H9 (cell line): ENCODE results near the gene EDIL3. TPM values are rescaled to one million over a fixed set of nuclear protein-coding genes. Genes with fewer than 3 reads are reported as not detected.

Source experiments
- DNase-seq: peaks from one replicate; pipeline ENCODE4 v3.0.0-alpha.2; 2017
- H2AFZ ChIP-seq: one replicate; pipeline ENCODE4 v1.6.1; 2013; ENCODE audit warnings: mild to moderate bottlenecking, low read length, control low read depth, moderate library complexity
- H2AK5ac ChIP-seq: 2 replicates; pipeline ENCODE4 v1.6.1; 2013; ENCODE audit warnings: low read length, control low read depth, mixed read lengths; ENCODE audit not compliant: insufficient read length
- H2BK120ac ChIP-seq: one replicate; pipeline ENCODE4 v1.6.1; 2013; ENCODE audit warnings: low read depth, mild to moderate bottlenecking, low read length, control low read depth, inconsistent platforms; ENCODE audit not compliant: poor library complexity, severe bottlenecking
- H2BK12ac ChIP-seq: 2 replicates; pipeline ENCODE4 v1.6.1; 2013; ENCODE audit warnings: low read length, control low read depth, mixed read lengths, low read depth; ENCODE audit not compliant: insufficient read length
- H2BK15ac ChIP-seq: 2 replicates; pipeline ENCODE4 v1.6.1; 2013; ENCODE audit warnings: low read depth, low read length, control low read depth
- H2BK20ac ChIP-seq: one replicate; pipeline ENCODE4 v1.6.1; 2013; ENCODE audit warnings: low read depth, mild to moderate bottlenecking, low read length, control low read depth, inconsistent platforms; ENCODE audit not compliant: poor library complexity, severe bottlenecking
- H2BK5ac ChIP-seq: 2 replicates; pipeline ENCODE4 v1.6.1; 2013; ENCODE audit warnings: low read length, control low read depth, mixed read lengths; ENCODE audit not compliant: insufficient read length
- H3K14ac ChIP-seq: 2 replicates; pipeline ENCODE4 v1.6.1; 2013; ENCODE audit warnings: low read length, control low read depth; ENCODE audit not compliant: insufficient read depth
- H3K18ac ChIP-seq: 2 replicates; pipeline ENCODE4 v1.6.1; 2013; ENCODE audit warnings: low read depth, mild to moderate bottlenecking, mixed read lengths, low read length, control low read depth; ENCODE audit not compliant: insufficient read length
- H3K23ac ChIP-seq: 2 replicates; pipeline ENCODE4 v1.6.1; 2013; ENCODE audit warnings: low read length, control low read depth, mixed read lengths, low read depth; ENCODE audit not compliant: insufficient read length
- H3K23me2 ChIP-seq: 2 replicates; pipeline ENCODE4 v1.6.1; 2013; ENCODE audit warnings: low read depth, mild to moderate bottlenecking, mixed read lengths, low read length, control low read depth; ENCODE audit not compliant: insufficient read length, poor library complexity, severe bottlenecking
- H3K27ac ChIP-seq: 2 replicates; pipeline ENCODE4 v1.5.1; 2013; ENCODE audit warnings: low read length, control low read depth, mixed read lengths, low read depth; ENCODE audit not compliant: insufficient read length
- H3K27me3 ChIP-seq: 2 replicates; pipeline ENCODE4 v1.6.1; 2013; ENCODE audit warnings: low read length, control low read depth, inconsistent platforms; ENCODE audit not compliant: insufficient read depth
- H3K4ac ChIP-seq: 2 replicates; pipeline ENCODE4 v1.6.1; 2013; ENCODE audit warnings: low read depth, mild to moderate bottlenecking, control low read depth, inconsistent platforms, low read length, moderate library complexity
- H3K4me1 ChIP-seq: 2 replicates; pipeline ENCODE4 v1.6.1; 2013; ENCODE audit warnings: low read length, control low read depth, inconsistent platforms; ENCODE audit not compliant: insufficient read depth
- H3K4me2 ChIP-seq: 2 replicates; pipeline ENCODE4 v1.6.1; 2013; ENCODE audit warnings: low read length, control low read depth, mixed read lengths; ENCODE audit not compliant: insufficient read length, insufficient read depth
- H3K56ac ChIP-seq: 2 replicates; pipeline ENCODE4 v1.6.1; 2013; ENCODE audit warnings: low read depth, mild to moderate bottlenecking, mixed read lengths, low read length, control low read depth; ENCODE audit not compliant: insufficient read length
- H3K79me1 ChIP-seq: 2 replicates; pipeline ENCODE4 v1.6.1; 2013; ENCODE audit warnings: low read depth, mild to moderate bottlenecking, moderate library complexity, low read length, control low read depth, inconsistent platforms; ENCODE audit not compliant: insufficient read depth, poor library complexity, severe bottlenecking
- H3K79me2 ChIP-seq: 2 replicates; pipeline ENCODE4 v1.6.1; 2013; ENCODE audit warnings: low read length, control low read depth, inconsistent platforms; ENCODE audit not compliant: insufficient read depth
- H3K9ac ChIP-seq: 2 replicates; pipeline ENCODE4 v1.6.1; 2013; ENCODE audit warnings: low read length, control low read depth, mixed read lengths; ENCODE audit not compliant: insufficient read length; ENCODE audit errors: extremely low read depth
- H3K9me3 ChIP-seq: one replicate; pipeline ENCODE4 v1.6.1; 2013; ENCODE audit warnings: low read depth, low read length, inconsistent platforms; ENCODE audit not compliant: control insufficient read depth
- H3T11ph ChIP-seq: one replicate; pipeline ENCODE4 v1.6.1; 2013; ENCODE audit warnings: mild to moderate bottlenecking, low read length, control low read depth, inconsistent platforms
- H4K20me1 ChIP-seq: one replicate; pipeline ENCODE4 v1.6.1; 2013; ENCODE audit not compliant: control insufficient read depth, insufficient read length, insufficient read depth
- H4K5ac ChIP-seq: 2 replicates; pipeline ENCODE4 v1.6.1; 2013; ENCODE audit warnings: low read depth, mild to moderate bottlenecking, mixed read lengths, low read length, control low read depth; ENCODE audit not compliant: insufficient read length
- H4K8ac ChIP-seq: replicated peaks from 2 replicates; pipeline ENCODE4 v1.6.1; 2013; ENCODE audit warnings: low read length, control low read depth, mixed read lengths, low read depth; ENCODE audit not compliant: insufficient read length
- H4K91ac ChIP-seq: 2 replicates; pipeline ENCODE4 v1.6.1; 2013; ENCODE audit warnings: low read depth, mild to moderate bottlenecking, moderate library complexity, mixed read lengths, low read length, control low read depth; ENCODE audit not compliant: insufficient read length
- H3K27ac Mint-ChIP-seq, 3 experiments: 2 replicates in 2 of 3; 3 replicates in 1 of 3; pipeline ENCODE4 v1.8.0; 2020 to 2021; ENCODE audit warnings: mixed read lengths in 3 of 3, mild to moderate bottlenecking in 1 of 3, moderate library complexity in 1 of 3
- H3K27me3 Mint-ChIP-seq: 2 replicates; pipeline ENCODE4 v1.8.0; 2021; ENCODE audit warnings: low read depth, mild to moderate bottlenecking, moderate library complexity, mixed read lengths
- H3K36me3 Mint-ChIP-seq, 3 experiments: 2 replicates in 2 of 3; 3 replicates in 1 of 3; pipeline ENCODE4 v1.8.0; 2020 to 2021; ENCODE audit warnings: low read depth in 3 of 3, mixed read lengths in 3 of 3; ENCODE audit not compliant: insufficient read depth in 1 of 3
- H3K4me1 Mint-ChIP-seq, 2 experiments: 2 replicates each; pipeline ENCODE4 v1.8.0; 2020; ENCODE audit warnings: mixed read lengths in 2 of 2
- H3K4me3 Mint-ChIP-seq, 2 experiments: 2 replicates in 1 of 2; 3 replicates in 1 of 2; pipeline ENCODE4 v1.8.0; 2020 to 2021; ENCODE audit warnings: mild to moderate bottlenecking in 2 of 2, mixed read lengths in 2 of 2, moderate library complexity in 1 of 2
- H3K9me3 Mint-ChIP-seq, 2 experiments: 2 replicates in 1 of 2; 3 replicates in 1 of 2; pipeline ENCODE4 v1.8.0; 2020; ENCODE audit warnings: mild to moderate bottlenecking in 2 of 2, mixed read lengths in 2 of 2, moderate library complexity in 1 of 2
- WGBS: extraction: QIAGEN DNeasy Blood & Tissue Kit; methylation state at CpG from one replicate; pipeline ENCODE4 v1.1.7; 2013; ENCODE audit warnings: missing lambda C conversion rate, low lambda C conversion rate, mixed read lengths; ENCODE audit not compliant: insufficient read length; ENCODE audit errors: extremely low coverage; 5-methylcytosine and 5-hydroxymethylcytosine counted together
- total RNA-seq: library from RNA; stranded (reverse); gene quantifications from 2 replicates; pipeline ENCODE4 v1.2.1, GENCODE V29; 2021
- TF ChIP-seq, protein P1 (sequence below): fragments of 200-600 bp; sonication (generic); conservative IDR thresholded peaks from 3 replicates; pipeline ENCODE4 v1.8.0; 2021; ENCODE audit warnings: antibody characterized with exemption, mild to moderate bottlenecking

Gene EDIL3
- total RNA-seq, 1 experiment from 2014 or later: 61.9 TPM

DNA sequence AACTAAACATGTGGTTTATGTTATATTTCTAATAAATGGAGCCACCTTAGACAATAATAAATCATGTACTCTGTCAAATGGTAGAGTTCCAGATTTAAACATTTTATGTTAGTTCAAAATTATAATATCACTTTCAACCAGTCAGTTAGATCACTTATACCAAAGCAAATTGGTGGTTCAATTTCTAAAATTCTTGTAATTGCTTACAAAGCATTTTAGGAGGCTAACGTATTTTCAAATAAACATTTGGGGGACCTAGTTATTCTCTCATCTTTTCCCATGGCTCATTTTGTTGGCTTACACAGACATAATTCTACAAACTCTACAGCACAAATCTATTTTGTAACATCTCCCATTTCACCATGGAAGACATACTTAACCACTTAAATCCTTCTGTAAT lies 39.9 kb downstream of the EDIL3 start:
- WGBS: no CpG with 5 or more reads among the region's 1 CpG
- Histone ChIP-seq H3K4me1 (peaks cover 12% of the 10 kb centered on the region), H3K79me2 (no peaks in the 10 kb centered on the region; the same call in 1 of the 2 replicates), H2BK5ac (no peak overlapping the region), H3K4ac (no peak overlapping the region), H3K23me2 (no peaks in the 10 kb centered on the region), H3K18ac (no peak overlapping the region), H3K27me3 (no peaks in the 10 kb centered on the region), H2BK12ac (no peak overlapping the region), H4K8ac (no peak overlapping the region), H4K20me1 (no peaks in the 10 kb centered on the region), H2BK120ac (no peak overlapping the region), H3T11ph (no peak overlapping the region), H2AFZ (no peak overlapping the region), H3K9me3 (no peaks in the 10 kb centered on the region), H3K79me1 (no peaks in the 10 kb centered on the region), H3K14ac (no peak overlapping the region), H3K9ac (no peak overlapping the region), H2BK20ac (no peak overlapping the region), H4K5ac (no peak overlapping the region), H4K91ac (no peak overlapping the region), H2AK5ac (no peak overlapping the region), H3K4me2 (no peak overlapping the region), H3K23ac (no peak overlapping the region), H2BK15ac (no peak overlapping the region), H3K27ac (no peak overlapping the region), H3K56ac (no peak overlapping the region)
- Mint-ChIP-seq H3K27me3 (no peaks in the 10 kb centered on the region), H3K4me1 (peaks cover 25 to 42% of the 10 kb centered on the region in 2 experiments), H3K36me3 (no peaks in the 10 kb centered on the region), H3K4me3 (no peak overlapping the region), H3K27ac (peak overlapping the region in 2 of 3 experiments; percentile 13 to 73; a peak in 3 of 7 replicates), H3K9me3 (no peaks in the 10 kb centered on the region; a peak in 1 of 5 replicates)
- TF ChIP-seq, protein P1, sequence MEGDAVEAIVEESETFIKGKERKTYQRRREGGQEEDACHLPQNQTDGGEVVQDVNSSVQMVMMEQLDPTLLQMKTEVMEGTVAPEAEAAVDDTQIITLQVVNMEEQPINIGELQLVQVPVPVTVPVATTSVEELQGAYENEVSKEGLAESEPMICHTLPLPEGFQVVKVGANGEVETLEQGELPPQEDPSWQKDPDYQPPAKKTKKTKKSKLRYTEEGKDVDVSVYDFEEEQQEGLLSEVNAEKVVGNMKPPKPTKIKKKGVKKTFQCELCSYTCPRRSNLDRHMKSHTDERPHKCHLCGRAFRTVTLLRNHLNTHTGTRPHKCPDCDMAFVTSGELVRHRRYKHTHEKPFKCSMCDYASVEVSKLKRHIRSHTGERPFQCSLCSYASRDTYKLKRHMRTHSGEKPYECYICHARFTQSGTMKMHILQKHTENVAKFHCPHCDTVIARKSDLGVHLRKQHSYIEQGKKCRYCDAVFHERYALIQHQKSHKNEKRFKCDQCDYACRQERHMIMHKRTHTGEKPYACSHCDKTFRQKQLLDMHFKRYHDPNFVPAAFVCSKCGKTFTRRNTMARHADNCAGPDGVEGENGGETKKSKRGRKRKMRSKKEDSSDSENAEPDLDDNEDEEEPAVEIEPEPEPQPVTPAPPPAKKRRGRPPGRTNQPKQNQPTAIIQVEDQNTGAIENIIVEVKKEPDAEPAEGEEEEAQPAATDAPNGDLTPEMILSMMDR: no peak
- DNase-seq: no peak
